ENCODE data around the gene TMEM220. TPM values are rescaled to one million over a fixed set of nuclear protein-coding genes. Genes with fewer than 3 reads are reported as not detected.
"Not testable (repeated sequence)": the region's sequence is repeated elsewhere in the genome, so short reads cannot be mapped to it uniquely, and the experiment has no call there.

TMEM220 gene
- total RNA-seq, 4 donors from 2014 or later: 4.5 to 12.1 (median 9.4) TPM

- 91% methylated on average over 4 of the region's 4 CpGs for WGBS
- DNase-seq (ENCODE audit: low spot score in 2 of 2): peak in 1 of 2 donors; percentile 4
- H3K4me3 ChIP-seq: no peak overlapping the region
These were observed 6.0 kb upstream of the TMEM220 start for GRCh38 chr17:10735821-10736220.

GRCh38 chr17:10735251-10735650, 5.4 kb upstream of the TMEM220 start:
- 78% methylated on average over 2 of the region's 2 CpGs for WGBS

More at GRCh38 chr17:10735821-10736220, 6.0 kb upstream of the TMEM220 start:
- Histone ChIP-seq H3K9me3 (no peaks in the 10 kb centered on the region), H3K4me1 (peaks cover 14% of the 10 kb centered on the region), H3K27me3 (no peaks in the 10 kb centered on the region), H3K27ac (no peak overlapping the region), H3K36me3 (no peaks in the 10 kb centered on the region)
- TF ChIP-seq POLR2A (IDR thresholded peaks at IDR 0.05): no peak
- no peak for TF ChIP-seq CTCF (IDR thresholded peaks at IDR 0.05)
- no peak for TF ChIP-seq POLR2AphosphoS5 (IDR thresholded peaks at IDR 0.05)
- TF ChIP-seq EP300 (IDR thresholded peaks at IDR 0.05): no peak

GRCh38 chr17:10733666-10734065, 3.8 kb upstream of the TMEM220 start:
- peaks cover 21% of the 10 kb centered on the region for H3K4me1 ChIP-seq
- H3K4me3 ChIP-seq: no peak overlapping the region
- no peaks in the 10 kb centered on the region for H3K36me3 ChIP-seq
- no peaks in the 10 kb centered on the region for H3K9me3 ChIP-seq
- peak in 1 of 2 donors; percentile 31 for DNase-seq (ENCODE audit: low spot score in 2 of 2)
- WGBS: 100% methylated on average over 2 of the region's 3 CpGs
- H3K27me3 ChIP-seq: no peaks in the 10 kb centered on the region
- no peak overlapping the region for H3K27ac ChIP-seq
- TF ChIP-seq POLR2A (IDR thresholded peaks at IDR 0.05): no peak
- TF ChIP-seq EP300 (IDR thresholded peaks at IDR 0.05): no peak
- TF ChIP-seq CTCF (IDR thresholded peaks at IDR 0.05): no peak
- TF ChIP-seq POLR2AphosphoS5 (IDR thresholded peaks at IDR 0.05): no peak

More at GRCh38 chr17:10735251-10735650, 5.4 kb upstream of the TMEM220 start:
- Histone ChIP-seq H3K36me3 (no peaks in the 10 kb centered on the region), H3K27me3 (no peaks in the 10 kb centered on the region), H3K4me3 (no peak overlapping the region), H3K9me3 (no peaks in the 10 kb centered on the region), H3K4me1 (peaks cover 20% of the 10 kb centered on the region), H3K27ac (no peak overlapping the region)
- no peak for DNase-seq (ENCODE audit: low spot score in 2 of 2)
- TF ChIP-seq CTCF (IDR thresholded peaks at IDR 0.05) (no peak), POLR2A (IDR thresholded peaks at IDR 0.05) (no peak), POLR2AphosphoS5 (IDR thresholded peaks at IDR 0.05) (no peak), EP300 (IDR thresholded peaks at IDR 0.05) (no peak)

GRCh38 chr17:10732121-10732520, 2.3 kb upstream of the TMEM220 start:
- H3K4me1 ChIP-seq: peaks cover 16% of the 10 kb centered on the region
- not testable (repeated sequence) for H3K9me3 ChIP-seq, H3K27ac ChIP-seq, H3K27me3 ChIP-seq, H3K36me3 ChIP-seq, H3K4me3 ChIP-seq
- DNase-seq (ENCODE audit: low spot score in 2 of 2): peak in 1 of 2 donors; percentile 48
- WGBS: 96% methylated on average over 6 of the region's 6 CpGs

GRCh38 chr17:10731408-10731879, 1.6 kb upstream of the TMEM220 start:
- Histone ChIP-seq H3K27ac (peak overlapping the region; percentile 35), H3K36me3 (no peaks in the 10 kb centered on the region), H3K9me3 (no peaks in the 10 kb centered on the region), H3K27me3 (no peaks in the 10 kb centered on the region), H3K4me3 (no peak overlapping the region), H3K4me1 (peaks cover 13% of the 10 kb centered on the region)
- peak in 1 of 2 donors; percentile 4 for DNase-seq (ENCODE audit: low spot score in 2 of 2)
- TF ChIP-seq POLR2AphosphoS5 (IDR thresholded peaks at IDR 0.05) (no peak), POLR2A (IDR thresholded peaks at IDR 0.05) (no peak), CTCF (IDR thresholded peaks at IDR 0.05) (no peak), EP300 (IDR thresholded peaks at IDR 0.05) (no peak)
- 81% methylated on average over 6 of the region's 6 CpGs for WGBS

- peak overlapping the region; percentile 65 for H3K4me3 ChIP-seq
- not testable (repeated sequence) for H3K9me3 ChIP-seq; H3K36me3 ChIP-seq; DNase-seq (ENCODE audit: low spot score in 2 of 2); H3K27me3 ChIP-seq
- peak overlapping the region; percentile 88 for H3K27ac ChIP-seq
- WGBS: 6% methylated on average over 15 of the region's 15 CpGs
- H3K4me1 ChIP-seq: peaks cover 13% of the 10 kb centered on the region
These were observed 424 bp upstream of the TMEM220 start for GRCh38 chr17:10730247-10730646.
